Spleen (tissue), 11 donors: ENCODE measurements around the gene SIRT4. TPM values are rescaled to one million over a fixed set of nuclear protein-coding genes. Genes with fewer than 3 reads are reported as not detected.
A peak's percentile ranks its signal among the peaks of the same experiment; 100 is the strongest.

Experiments
- DNase-seq: peaks from one replicate; pipeline ENCODE4 v3.0.0-alpha.2; 2020
- H3K27ac ChIP-seq, 8 donors: fragments of 200-600 bp; sonication (generic) in 7 of 8; 1 replicate in 4 of 8; 2 replicates in 4 of 8; pipeline versions ENCODE4 v1.5.0 to v1.8.0; 2016 to 2021; ENCODE audit warnings: inconsistent platforms in 4 of 8, mild to moderate bottlenecking in 4 of 8, moderate library complexity in 1 of 8
- H3K27me3 ChIP-seq, 7 donors: fragments of 200-600 bp; sonication (generic) in 6 of 7; replicated peaks in 1 of 7; 1 replicate in 4 of 7; 2 replicates in 3 of 7; pipeline versions ENCODE4 v1.5.0 to v1.8.0; 2016 to 2021; ENCODE audit warnings: inconsistent platforms in 3 of 7, mild to moderate bottlenecking in 1 of 7
- H3K36me3 ChIP-seq, 6 donors: fragments of 200-600 bp; sonication (generic) in 5 of 6; 1 replicate in 4 of 6; 2 replicates in 2 of 6; pipeline versions ENCODE4 v1.5.0 to v1.8.0; 2016 to 2021; ENCODE audit warnings: inconsistent platforms in 2 of 6
- H3K4me1 ChIP-seq, 6 donors: fragments of 200-600 bp; sonication (generic) in 5 of 6; 1 replicate in 3 of 6; 2 replicates in 3 of 6; pipeline versions ENCODE4 v1.5.0 to v1.8.0; 2016 to 2021; ENCODE audit warnings: inconsistent platforms in 3 of 6
- H3K4me3 ChIP-seq, 8 donors: fragments of 200-600 bp; sonication (generic) in 7 of 8; 1 replicate in 4 of 8; 2 replicates in 4 of 8; pipeline versions ENCODE4 v1.5.0 to v1.8.0; 2016 to 2021; ENCODE audit warnings: inconsistent platforms in 4 of 8, mild to moderate bottlenecking in 4 of 8, moderate library complexity in 2 of 8
- H3K9me3 ChIP-seq, 8 donors: fragments of 200-600 bp; sonication (generic) in 7 of 8; 1 replicate in 4 of 8; 2 replicates in 4 of 8; pipeline versions ENCODE4 v1.5.0 to v1.8.0; 2016 to 2021; ENCODE audit warnings: inconsistent platforms in 4 of 8
- POLR2A ChIP-seq, 3 donors: fragments of 450-650 bp; IDR thresholded peaks; one replicate each; pipeline ENCODE4 v1.5.1; 2017; ENCODE audit warnings: antibody characterized with exemption in 3 of 3, mild to moderate bottlenecking in 1 of 3
- POLR2AphosphoS5 ChIP-seq, 3 donors: sonication (generic); formaldehyde crosslinking; IDR thresholded peaks; one replicate each; pipeline ENCODE4 v1.5.1; 2017; ENCODE audit warnings: antibody characterized with exemption in 3 of 3
- WGBS, 5 donors: extraction: QIAGEN DNeasy Blood & Tissue Kit in 3 of 5; methylation state at CpG; one replicate each; pipeline versions ENCODE4 v1.1.5 to v1.1.7; 2013 to 2018; 5-methylcytosine and 5-hydroxymethylcytosine counted together
- intact Hi-C: fragments of 100-400 bp; cut with DNase I; formaldehyde crosslinking; loops from one replicate; pipeline ENCODE4 v1.15.0; 2023; ENCODE audit warnings: low total_unique reads
- polyA plus RNA-seq, 3 donors: library from polyadenylated mRNA; stranded (reverse); fragments of 200-250 nt; gene quantifications; one replicate each; pipeline ENCODE4 v1.2.1, GENCODE V29; 2013
- total RNA-seq, 7 donors: library from RNA; depleted of rRNA in 3 of 7; stranded (reverse); fragments of >200 nt in 3 of 7; fragmentation: NEBNext Ultra II Directional in 4 of 7; extraction: Animal tissue kit (Norgen Biotek cat#: 25700) in 4 of 7; gene quantifications; one replicate each; pipeline versions ENCODE4 v1.1.0 to v1.2.1, GENCODE V29; 2016 to 2021
- TF ChIP-seq, protein P1 (sequence below), 11 experiments: fragments of 200-600 bp in 7 of 11; fragments of 450-650 bp in 4 of 11; sonication (generic) in 4 of 11; IDR thresholded peaks in 8 of 11; conservative IDR thresholded peaks in 3 of 11; 1 replicate in 7 of 11; 2 replicates in 4 of 11; pipeline versions ENCODE4 v1.4.0 to v1.8.0; 2016 to 2021; ENCODE audit warnings: antibody characterized with exemption in 11 of 11, inconsistent platforms in 4 of 11, mild to moderate bottlenecking in 1 of 11
- donor health status: healthy with polysubstance abuse.
- donor health status: DM: no; HTN: no; CAD: no; lungs with moderate emphysema.
- donor health status: DM: no; HTN: no; CAD: no.
- donor health status: Bipolar disorder and iron deficiency.
- donor health status: healthy.
- donor health status: DM: no; HTN: no; CAD: no.
- donor health status: DM: yes; HTN: yes; CAD: no.

The SIRT4 gene
- total and polyA plus RNA-seq, 10 donors: 0.66 to 2.6 (median 1.4) TPM

DNA sequence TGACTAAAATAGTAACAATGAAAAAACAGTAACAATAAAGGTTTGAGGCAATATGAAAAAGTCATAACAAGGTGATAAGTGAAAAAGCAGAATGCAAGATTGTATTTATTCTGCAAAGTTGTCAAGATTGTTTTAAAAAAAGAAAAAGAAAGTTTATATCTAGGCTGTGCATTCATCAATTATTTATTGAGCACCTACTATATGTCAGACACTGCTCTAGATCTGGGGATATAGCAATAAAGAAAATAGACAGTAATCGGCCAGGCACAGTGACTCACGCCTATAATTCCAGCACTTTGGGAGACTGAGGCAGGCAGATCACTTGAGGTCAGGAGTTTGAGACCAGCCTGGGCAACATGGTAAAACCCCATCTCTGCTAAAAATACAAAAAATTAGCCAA is 21.7 kb downstream of the SIRT4 start:
- no peak overlapping the region for H3K27ac ChIP-seq
- no peaks in the 10 kb centered on the region for H3K36me3 ChIP-seq
- H3K4me3 ChIP-seq: no peak overlapping the region
- peaks cover 0 to 12% (median 7%) of the 10 kb centered on the region in 6 donors for H3K4me1 ChIP-seq
- H3K9me3 ChIP-seq: no peaks in the 10 kb centered on the region
- intact Hi-C loops: loop anchor here (10.0 kb wide), 1 partner anchor 111 kb away; the partner anchor contains the start of gene COX6A1
- TF ChIP-seq, protein P1, sequence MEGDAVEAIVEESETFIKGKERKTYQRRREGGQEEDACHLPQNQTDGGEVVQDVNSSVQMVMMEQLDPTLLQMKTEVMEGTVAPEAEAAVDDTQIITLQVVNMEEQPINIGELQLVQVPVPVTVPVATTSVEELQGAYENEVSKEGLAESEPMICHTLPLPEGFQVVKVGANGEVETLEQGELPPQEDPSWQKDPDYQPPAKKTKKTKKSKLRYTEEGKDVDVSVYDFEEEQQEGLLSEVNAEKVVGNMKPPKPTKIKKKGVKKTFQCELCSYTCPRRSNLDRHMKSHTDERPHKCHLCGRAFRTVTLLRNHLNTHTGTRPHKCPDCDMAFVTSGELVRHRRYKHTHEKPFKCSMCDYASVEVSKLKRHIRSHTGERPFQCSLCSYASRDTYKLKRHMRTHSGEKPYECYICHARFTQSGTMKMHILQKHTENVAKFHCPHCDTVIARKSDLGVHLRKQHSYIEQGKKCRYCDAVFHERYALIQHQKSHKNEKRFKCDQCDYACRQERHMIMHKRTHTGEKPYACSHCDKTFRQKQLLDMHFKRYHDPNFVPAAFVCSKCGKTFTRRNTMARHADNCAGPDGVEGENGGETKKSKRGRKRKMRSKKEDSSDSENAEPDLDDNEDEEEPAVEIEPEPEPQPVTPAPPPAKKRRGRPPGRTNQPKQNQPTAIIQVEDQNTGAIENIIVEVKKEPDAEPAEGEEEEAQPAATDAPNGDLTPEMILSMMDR (IDR thresholded peaks at IDR 0.05 in 8 of 11, conservative IDR thresholded peaks at IDR 0.05 in 3 of 11): no peak
- DNase-seq: no peak
- no peaks in the 10 kb centered on the region for H3K27me3 ChIP-seq
- 84 to 98% (median 90%) methylated on average over 2 of the region's 2 CpGs for WGBS, 5 donors

GRCh38 chr12:120324841-120325417 is 22.8 kb downstream of the SIRT4 start:
- Histone ChIP-seq H3K36me3 (no peaks in the 10 kb centered on the region), H3K4me3 (peak overlapping the region in 1 of 8 donors; percentile 83), H3K4me1 (peaks cover 0 to 12% (median 7%) of the 10 kb centered on the region in 6 donors), H3K27me3 (no peaks in the 10 kb centered on the region), H3K27ac (no peak overlapping the region), H3K9me3 (no peaks in the 10 kb centered on the region)
- DNase-seq: no peak
- intact Hi-C loops: loop anchor here (10.0 kb wide), 1 partner anchor 110 kb away; the partner anchor contains the start of gene COX6A1
- TF ChIP-seq, protein P1 (IDR thresholded peaks at IDR 0.05 in 8 of 11, conservative IDR thresholded peaks at IDR 0.05 in 3 of 11): no peak
- TF ChIP-seq POLR2AphosphoS5 (IDR thresholded peaks at IDR 0.05) (no peak), POLR2A (IDR thresholded peaks at IDR 0.05) (no peak)
- WGBS, 5 donors: 70 to 82% (median 76%) methylated on average over 9 of the region's 9 CpGs

- Histone ChIP-seq H3K9me3 (no peaks in the 10 kb centered on the region), H3K4me1 (peaks cover 0 to 12% (median 7%) of the 10 kb centered on the region in 6 donors), H3K27me3 (peaks cover 0 to 15% (median 0%) of the 10 kb centered on the region in 7 donors), H3K4me3 (no peak within 1 kb of the TSS), H3K36me3 (no peaks in the 10 kb centered on the region), H3K27ac (no peak within 1 kb of the TSS)
- intact Hi-C loops: loop anchor here (10.0 kb wide), 1 partner anchor 107 kb away; the partner anchor contains the start of gene COX6A1
- no peak for TF ChIP-seq POLR2A (IDR thresholded peaks at IDR 0.05)
- 77 to 92% (median 80%) methylated on average over 5 of the region's 5 CpGs for WGBS, 5 donors
- no peak for DNase-seq
Measured at GRCh38 chr12:120327593-120327992, 25.5 kb downstream of the SIRT4 start, which contains the start of gene PLA2G1B. Gene PLA2G1B, minus strand, starts transcription at chr12:120327779. Its CDS starts 26 bp downstream, at chr12:120327753.

GRCh38 chr12:120328228-120328627 is 26.1 kb downstream of the SIRT4 start:
- 66 to 80% (median 75%) methylated on average over 4 of the region's 4 CpGs for WGBS, 5 donors
- no peaks in the 10 kb centered on the region for H3K36me3 ChIP-seq
- no peak for DNase-seq
- TF ChIP-seq, protein P1 (IDR thresholded peaks at IDR 0.05 in 8 of 11, conservative IDR thresholded peaks at IDR 0.05 in 3 of 11): no peak
- no peak for TF ChIP-seq POLR2AphosphoS5 (IDR thresholded peaks at IDR 0.05)
- TF ChIP-seq POLR2A (IDR thresholded peaks at IDR 0.05): no peak
- no peaks in the 10 kb centered on the region for H3K9me3 ChIP-seq
- H3K4me3 ChIP-seq: no peak overlapping the region
- peaks cover 0 to 16% (median 0%) of the 10 kb centered on the region in 7 donors for H3K27me3 ChIP-seq
- H3K27ac ChIP-seq: no peak overlapping the region
- intact Hi-C loops: loop anchor here (10.0 kb wide), 1 partner anchor 107 kb away; the partner anchor contains the start of gene COX6A1
- peaks cover 0 to 12% (median 7%) of the 10 kb centered on the region in 6 donors for H3K4me1 ChIP-seq
